Fibroblast of lung (primary cell): Measurements from ENCODE around the gene CORO2B. TPM values are rescaled to one million over a fixed set of nuclear protein-coding genes. Genes with fewer than 3 reads are reported as not detected.
"Not testable (repeated sequence)": the region's sequence is repeated elsewhere in the genome, so short reads cannot be mapped to it uniquely, and the experiment has no call there.

Source experiments
- DNase-seq, 2 donors: peaks; one replicate each; pipeline versions ENCODE4 v3.0.0 to v3.0.0-alpha.2; 2010; ENCODE audit warnings: low read depth in 2 of 2
- H2AFZ ChIP-seq: 2 replicates; pipeline ENCODE4 v1.5.1; 2012; ENCODE audit warnings: low read length, control low read depth, inconsistent platforms
- H3K27ac ChIP-seq: 2 replicates; pipeline ENCODE4 v1.5.1; 2011; ENCODE audit warnings: low read length, control low read depth; ENCODE audit not compliant: insufficient read depth
- H3K27me3 ChIP-seq: 2 replicates; pipeline ENCODE4 v1.5.1; 2011; ENCODE audit warnings: mild to moderate bottlenecking, low read length; ENCODE audit not compliant: control insufficient read depth, insufficient read depth
- H3K36me3 ChIP-seq: 2 replicates; pipeline ENCODE4 v1.5.1; 2011; ENCODE audit warnings: low read length; ENCODE audit not compliant: control insufficient read depth, insufficient read depth
- H3K4me1 ChIP-seq: 2 replicates; pipeline ENCODE4 v1.5.1; 2011; ENCODE audit warnings: low read length; ENCODE audit not compliant: control insufficient read depth, insufficient read depth; ENCODE audit errors: extremely low read depth
- H3K4me2 ChIP-seq: 2 replicates; pipeline ENCODE4 v1.5.1; 2011; ENCODE audit warnings: low read length, control low read depth; ENCODE audit not compliant: insufficient read depth; ENCODE audit errors: extremely low read depth
- H3K4me3 ChIP-seq, 4 experiments: fragments of 200-600 bp in 1 of 4; sonication (generic) in 1 of 4; replicated peaks in 1 of 4; 2 replicates each; pipeline ENCODE4 v1.5.1; 2011 to 2016; ENCODE audit warnings: low read length in 4 of 4, low read depth in 3 of 4, mild to moderate bottlenecking in 3 of 4, control low read depth in 2 of 4, inconsistent platforms in 1 of 4, mixed read lengths in 1 of 4; ENCODE audit not compliant: insufficient read depth in 1 of 4; ENCODE audit errors: control extremely low read depth in 1 of 4
- H3K79me2 ChIP-seq: 2 replicates; pipeline ENCODE4 v1.5.1; 2012; ENCODE audit warnings: mild to moderate bottlenecking, low read length, inconsistent platforms; ENCODE audit not compliant: control insufficient read depth, insufficient read depth
- H3K9ac ChIP-seq: 2 replicates; pipeline ENCODE4 v1.5.1; 2011; ENCODE audit warnings: mild to moderate bottlenecking, low read length, control low read depth; ENCODE audit not compliant: insufficient read depth
- H3K9me3 ChIP-seq: 2 replicates; pipeline ENCODE4 v1.5.1; 2012; ENCODE audit warnings: low read depth, low read length; ENCODE audit not compliant: control insufficient read depth, insufficient read depth
- H4K20me1 ChIP-seq: 2 replicates; pipeline ENCODE4 v1.5.1; 2011; ENCODE audit warnings: low read length; ENCODE audit not compliant: control insufficient read depth, insufficient read depth; ENCODE audit errors: extremely low read depth
- EZH2 ChIP-seq: IDR thresholded peaks from 2 replicates; pipeline ENCODE4 v1.5.1; 2012; ENCODE audit warnings: low read length, control low read depth, mild to moderate bottlenecking; ENCODE audit errors: missing control alignments
- polyA plus RNA-seq, 2 donors: library from polyadenylated mRNA; depleted of rRNA in 1 of 2; stranded (reverse) in 1 of 2; unstranded in 1 of 2; fragments of >200 nt; gene quantifications; 2 replicates each; pipeline ENCODE4 v1.2.1, GENCODE V29; 2011 to 2012; ENCODE audit warnings: missing spikeins in 1 of 2
- total RNA-seq: library from RNA; depleted of rRNA; stranded (reverse); fragments of >200 nt; gene quantifications from 2 replicates; pipeline ENCODE4 v1.2.1, GENCODE V29; 2014
- TF ChIP-seq, protein P1 (sequence below), 2 donors: IDR thresholded peaks in 1 of 2; conservative IDR thresholded peaks in 1 of 2; 1 replicate in 1 of 2; 2 replicates in 1 of 2; pipeline ENCODE4 v1.5.1; 2011 to 2012; ENCODE audit warnings: low read length in 2 of 2, control low read depth in 1 of 2, inconsistent platforms in 1 of 2, low read depth in 1 of 2, mild to moderate bottlenecking in 1 of 2

Gene CORO2B
- total and polyA plus RNA-seq, 2 donors (not counting 1 experiment from before 2014, with no cell fraction given) = 17.5 to 25.3 TPM

DNA sequence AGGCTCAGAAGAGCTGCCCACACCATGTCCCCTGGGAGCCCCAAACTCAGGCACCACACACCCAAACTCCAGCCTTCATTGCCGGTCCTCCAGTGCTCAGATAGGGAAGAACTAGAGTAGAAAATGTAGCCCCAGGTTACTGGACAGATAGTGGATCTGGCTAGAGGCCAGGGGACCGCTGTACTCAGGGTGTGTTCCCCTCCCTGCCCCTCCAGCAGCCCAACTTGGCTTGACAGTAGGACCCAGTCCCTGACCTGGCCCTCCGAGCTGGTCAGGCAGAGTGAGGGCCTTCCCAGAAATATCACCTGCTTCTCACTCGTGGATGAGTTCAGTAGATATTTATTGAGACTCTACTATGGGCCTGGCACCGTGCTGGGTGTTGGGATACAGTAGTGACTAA lies 100.0 kb downstream of the CORO2B start:
- H3K9me3 ChIP-seq = no peaks in the 10 kb centered on the region
- TF ChIP-seq EZH2 = no peak
- TF ChIP-seq, protein P1, sequence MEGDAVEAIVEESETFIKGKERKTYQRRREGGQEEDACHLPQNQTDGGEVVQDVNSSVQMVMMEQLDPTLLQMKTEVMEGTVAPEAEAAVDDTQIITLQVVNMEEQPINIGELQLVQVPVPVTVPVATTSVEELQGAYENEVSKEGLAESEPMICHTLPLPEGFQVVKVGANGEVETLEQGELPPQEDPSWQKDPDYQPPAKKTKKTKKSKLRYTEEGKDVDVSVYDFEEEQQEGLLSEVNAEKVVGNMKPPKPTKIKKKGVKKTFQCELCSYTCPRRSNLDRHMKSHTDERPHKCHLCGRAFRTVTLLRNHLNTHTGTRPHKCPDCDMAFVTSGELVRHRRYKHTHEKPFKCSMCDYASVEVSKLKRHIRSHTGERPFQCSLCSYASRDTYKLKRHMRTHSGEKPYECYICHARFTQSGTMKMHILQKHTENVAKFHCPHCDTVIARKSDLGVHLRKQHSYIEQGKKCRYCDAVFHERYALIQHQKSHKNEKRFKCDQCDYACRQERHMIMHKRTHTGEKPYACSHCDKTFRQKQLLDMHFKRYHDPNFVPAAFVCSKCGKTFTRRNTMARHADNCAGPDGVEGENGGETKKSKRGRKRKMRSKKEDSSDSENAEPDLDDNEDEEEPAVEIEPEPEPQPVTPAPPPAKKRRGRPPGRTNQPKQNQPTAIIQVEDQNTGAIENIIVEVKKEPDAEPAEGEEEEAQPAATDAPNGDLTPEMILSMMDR (conservative IDR thresholded peaks at IDR 0.05 in 1 of 2, IDR thresholded peaks at IDR 0.05 in 1 of 2; ENCODE audit: low read depth in 1 of 2, low read length in 2 of 2) = no peak
- H3K9ac ChIP-seq = no peak overlapping the region
- H3K27me3 ChIP-seq = no peaks in the 10 kb centered on the region
- no peaks in the 10 kb centered on the region for H3K36me3 ChIP-seq
- H3K79me2 ChIP-seq = no peaks in the 10 kb centered on the region
- no peak overlapping the region for H3K4me2 ChIP-seq
- no peak for DNase-seq
- H4K20me1 ChIP-seq = no peaks in the 10 kb centered on the region
- H3K27ac ChIP-seq = no peak overlapping the region
- no peak overlapping the region for H3K4me3 ChIP-seq
- no peaks in the 10 kb centered on the region for H3K4me1 ChIP-seq
- no peak overlapping the region for H2AFZ ChIP-seq

- DNase-seq = no peak
- Histone ChIP-seq H2AFZ (no peak overlapping the region), H3K4me2 (no peak overlapping the region), H3K79me2 (no peaks in the 10 kb centered on the region), H3K36me3 (no peaks in the 10 kb centered on the region), H3K4me3 (no peak overlapping the region), H3K27me3 (no peaks in the 10 kb centered on the region), H3K9ac (no peak overlapping the region), H3K4me1 (no peaks in the 10 kb centered on the region), H4K20me1 (no peaks in the 10 kb centered on the region), H3K27ac (no peak overlapping the region), H3K9me3 (no peaks in the 10 kb centered on the region)
- TF ChIP-seq EZH2 = no peak
- TF ChIP-seq, protein P1 (conservative IDR thresholded peaks at IDR 0.05 in 1 of 2, IDR thresholded peaks at IDR 0.05 in 1 of 2; ENCODE audit: low read depth in 1 of 2, low read length in 2 of 2) = no peak
Measured at GRCh38 chr15:68679161-68679560, 100.4 kb downstream of the CORO2B start.

DNA sequence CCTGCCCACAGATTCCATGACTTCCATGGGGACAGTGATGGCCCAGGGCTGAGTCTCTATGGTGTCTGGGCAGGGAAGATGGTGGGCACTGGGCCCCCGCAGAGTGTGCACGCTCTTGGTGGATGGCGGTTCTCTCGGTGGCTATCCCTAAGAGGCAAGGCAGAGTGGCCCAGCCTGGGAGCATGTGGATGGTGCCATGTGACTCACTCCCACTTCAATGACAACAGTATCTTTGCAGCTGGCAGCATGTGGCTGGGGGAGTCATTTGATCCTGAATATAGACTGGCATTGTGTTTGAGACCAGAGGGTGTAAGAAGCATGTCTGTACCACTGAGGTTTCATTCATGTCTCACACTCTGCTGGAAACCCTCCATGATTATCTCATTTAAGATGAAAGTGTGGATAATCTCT lies 101.2 kb downstream of the CORO2B start:
- H3K4me2 ChIP-seq = no peak overlapping the region
- DNase-seq = no peak
- no peaks in the 10 kb centered on the region for H4K20me1 ChIP-seq
- no peak overlapping the region for H3K4me3 ChIP-seq
- H2AFZ ChIP-seq = no peak overlapping the region
- H3K9ac ChIP-seq = no peak overlapping the region
- H3K4me1 ChIP-seq = no peaks in the 10 kb centered on the region
- TF ChIP-seq, protein P1 (conservative IDR thresholded peaks at IDR 0.05 in 1 of 2, IDR thresholded peaks at IDR 0.05 in 1 of 2; ENCODE audit: low read depth in 1 of 2, low read length in 2 of 2) = no peak
- TF ChIP-seq EZH2 = no peak
- no peaks in the 10 kb centered on the region for H3K27me3 ChIP-seq
- H3K27ac ChIP-seq = no peak overlapping the region
- H3K79me2 ChIP-seq = no peaks in the 10 kb centered on the region
- H3K36me3 ChIP-seq = no peaks in the 10 kb centered on the region
- H3K9me3 ChIP-seq = no peaks in the 10 kb centered on the region

GRCh38 chr15:68680756-68681155 lies 102.0 kb downstream of the CORO2B start:
- not testable (repeated sequence) for H3K9me3 ChIP-seq, H3K9ac ChIP-seq, H3K27ac ChIP-seq, H3K4me3 ChIP-seq, H4K20me1 ChIP-seq, H3K4me2 ChIP-seq, H3K27me3 ChIP-seq, H3K79me2 ChIP-seq, H2AFZ ChIP-seq, H3K36me3 ChIP-seq, H3K4me1 ChIP-seq, DNase-seq
